Peyer's patch (tissue), 4 donors: Measurements from ENCODE around the gene OSR1.

Experiments used
- POLR2A ChIP-seq, 2 donors: fragments of 450-650 bp; IDR thresholded peaks; one replicate each; pipeline ENCODE4 v1.5.1; 2017; ENCODE audit warnings: antibody characterized with exemption in 2 of 2, mild to moderate bottlenecking in 2 of 2, moderate library complexity in 2 of 2
- TF ChIP-seq, protein P1 (sequence below), 6 experiments: fragments of 450-650 bp in 4 of 6; fragments of 200-600 bp in 2 of 6; sonication (generic) in 1 of 6; IDR thresholded peaks; one replicate each; pipeline ENCODE4 v1.5.1; 2017 to 2019; ENCODE audit warnings: antibody characterized with exemption in 6 of 6, mild to moderate bottlenecking in 3 of 6, moderate library complexity in 1 of 6

DNA sequence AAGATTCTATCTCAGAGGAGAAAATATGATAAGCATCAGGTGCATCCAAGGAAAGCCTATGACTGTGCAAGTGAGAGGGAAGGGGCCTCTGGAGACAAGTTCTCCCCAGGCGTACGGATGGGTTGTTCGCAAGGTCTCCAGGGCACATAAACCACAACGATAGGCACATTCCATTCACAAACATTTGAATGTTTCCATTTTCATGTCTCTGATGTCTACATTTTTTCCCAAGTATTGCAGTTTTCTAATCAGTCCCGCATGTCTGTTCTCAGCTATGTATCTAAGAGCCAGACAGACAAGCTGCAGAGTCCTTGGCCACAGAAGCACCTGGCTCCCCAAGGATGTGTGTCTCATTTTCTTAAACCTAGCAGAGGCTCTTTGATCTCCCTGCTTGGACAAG, 28.0 kb downstream of the OSR1 start:
- TF ChIP-seq POLR2A (IDR thresholded peaks at IDR 0.05): no peak
- TF ChIP-seq, protein P1, sequence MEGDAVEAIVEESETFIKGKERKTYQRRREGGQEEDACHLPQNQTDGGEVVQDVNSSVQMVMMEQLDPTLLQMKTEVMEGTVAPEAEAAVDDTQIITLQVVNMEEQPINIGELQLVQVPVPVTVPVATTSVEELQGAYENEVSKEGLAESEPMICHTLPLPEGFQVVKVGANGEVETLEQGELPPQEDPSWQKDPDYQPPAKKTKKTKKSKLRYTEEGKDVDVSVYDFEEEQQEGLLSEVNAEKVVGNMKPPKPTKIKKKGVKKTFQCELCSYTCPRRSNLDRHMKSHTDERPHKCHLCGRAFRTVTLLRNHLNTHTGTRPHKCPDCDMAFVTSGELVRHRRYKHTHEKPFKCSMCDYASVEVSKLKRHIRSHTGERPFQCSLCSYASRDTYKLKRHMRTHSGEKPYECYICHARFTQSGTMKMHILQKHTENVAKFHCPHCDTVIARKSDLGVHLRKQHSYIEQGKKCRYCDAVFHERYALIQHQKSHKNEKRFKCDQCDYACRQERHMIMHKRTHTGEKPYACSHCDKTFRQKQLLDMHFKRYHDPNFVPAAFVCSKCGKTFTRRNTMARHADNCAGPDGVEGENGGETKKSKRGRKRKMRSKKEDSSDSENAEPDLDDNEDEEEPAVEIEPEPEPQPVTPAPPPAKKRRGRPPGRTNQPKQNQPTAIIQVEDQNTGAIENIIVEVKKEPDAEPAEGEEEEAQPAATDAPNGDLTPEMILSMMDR (IDR thresholded peaks at IDR 0.05): no peak
